GF-D8 (cell line): ENCODE measurements around the gene FAM20B.

Source experiments
- DNase-seq: peaks from one replicate; lab custom pipeline; 2025; lab: John Stamatoyannopoulos, UW

FAM20B gene

DNA sequence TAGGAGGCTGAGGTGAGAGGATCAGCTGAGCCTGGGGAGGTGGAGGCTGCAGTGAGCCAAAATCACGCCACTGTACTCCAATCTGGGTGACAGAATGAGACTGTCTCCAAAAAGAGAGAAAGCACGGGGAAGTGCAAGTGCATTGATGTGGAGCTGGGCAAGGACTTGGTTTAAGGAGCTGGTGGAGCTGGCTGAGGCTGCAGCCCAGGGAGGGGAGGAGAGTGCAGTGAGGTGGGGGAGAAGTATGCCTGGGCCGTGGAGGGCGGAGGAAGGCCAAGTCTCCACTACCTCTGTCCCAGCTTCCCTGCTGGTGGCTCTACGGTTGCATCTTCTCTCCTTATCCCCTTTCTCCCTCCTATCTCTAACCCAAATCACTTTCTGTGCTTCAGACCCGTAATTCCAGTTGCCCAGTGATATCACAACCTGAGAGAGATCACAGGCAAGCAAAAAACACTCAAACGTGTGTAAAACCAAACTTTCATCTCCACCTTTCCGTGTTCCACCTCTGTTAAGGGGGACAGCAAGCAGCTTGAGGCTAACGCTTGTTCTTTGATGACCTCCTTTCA lies 67.3 kb downstream of the FAM20B start:
- no peak for DNase-seq

GRCh38 chr1:179094818-179095217 lies 69.1 kb downstream of the FAM20B start:
- no peak for DNase-seq

- DNase-seq, result no peak
Observed at GRCh38 chr1:179095377-179095776, 69.7 kb downstream of the FAM20B start.

- DNase-seq, result no peak
Observed at GRCh38 chr1:179095924-179096323, 70.2 kb downstream of the FAM20B start.

GRCh38 chr1:179099891-179100290 lies 74.2 kb downstream of the FAM20B start:
- no peak for DNase-seq

- no peak for DNase-seq
Observed at GRCh38 chr1:179101566-179101965, 75.9 kb downstream of the FAM20B start.

DNA sequence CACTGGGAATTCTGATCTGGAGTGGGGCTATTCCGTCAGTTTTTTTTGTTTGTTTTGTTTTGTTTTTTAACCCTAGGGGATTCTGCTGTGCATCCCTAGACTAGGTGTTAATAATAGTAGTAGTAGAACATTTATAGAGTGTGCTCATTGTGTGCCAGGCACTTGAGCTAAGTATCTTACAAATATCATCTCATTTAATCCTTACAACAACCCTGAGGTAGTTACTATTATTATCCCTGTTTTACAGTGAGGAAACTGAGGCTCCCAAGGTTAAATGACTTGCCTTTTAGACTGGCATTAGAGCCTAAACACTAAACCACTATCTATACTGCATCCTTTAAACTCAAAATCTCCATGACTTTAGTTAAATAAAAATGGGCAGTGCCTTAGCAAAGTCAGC lies 78.3 kb downstream of the FAM20B start:
- DNase-seq, result no peak

- DNase-seq, result no peak
Observed at GRCh38 chr1:179104611-179105250, 79.0 kb downstream of the FAM20B start.

DNA sequence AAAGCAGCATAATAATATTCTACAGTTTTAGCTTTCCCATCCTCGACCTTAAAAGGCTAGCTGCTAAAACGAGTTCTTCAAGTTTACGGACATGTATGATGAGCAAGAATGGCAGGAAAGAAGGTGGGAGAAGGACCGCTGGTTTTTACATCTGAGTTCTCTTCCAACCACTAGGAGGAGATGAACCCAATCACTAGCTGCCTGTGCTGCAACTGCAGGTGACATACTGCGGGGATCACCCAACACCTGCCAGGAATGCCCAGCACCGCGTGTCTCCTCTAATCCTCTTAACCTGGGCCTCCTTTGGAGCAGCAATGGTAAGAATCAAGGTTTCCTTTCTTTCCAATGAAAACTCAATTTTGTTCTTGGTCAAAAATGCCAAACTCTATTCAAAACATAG lies 79.7 kb downstream of the FAM20B start:
- DNase-seq, result no peak

DNA sequence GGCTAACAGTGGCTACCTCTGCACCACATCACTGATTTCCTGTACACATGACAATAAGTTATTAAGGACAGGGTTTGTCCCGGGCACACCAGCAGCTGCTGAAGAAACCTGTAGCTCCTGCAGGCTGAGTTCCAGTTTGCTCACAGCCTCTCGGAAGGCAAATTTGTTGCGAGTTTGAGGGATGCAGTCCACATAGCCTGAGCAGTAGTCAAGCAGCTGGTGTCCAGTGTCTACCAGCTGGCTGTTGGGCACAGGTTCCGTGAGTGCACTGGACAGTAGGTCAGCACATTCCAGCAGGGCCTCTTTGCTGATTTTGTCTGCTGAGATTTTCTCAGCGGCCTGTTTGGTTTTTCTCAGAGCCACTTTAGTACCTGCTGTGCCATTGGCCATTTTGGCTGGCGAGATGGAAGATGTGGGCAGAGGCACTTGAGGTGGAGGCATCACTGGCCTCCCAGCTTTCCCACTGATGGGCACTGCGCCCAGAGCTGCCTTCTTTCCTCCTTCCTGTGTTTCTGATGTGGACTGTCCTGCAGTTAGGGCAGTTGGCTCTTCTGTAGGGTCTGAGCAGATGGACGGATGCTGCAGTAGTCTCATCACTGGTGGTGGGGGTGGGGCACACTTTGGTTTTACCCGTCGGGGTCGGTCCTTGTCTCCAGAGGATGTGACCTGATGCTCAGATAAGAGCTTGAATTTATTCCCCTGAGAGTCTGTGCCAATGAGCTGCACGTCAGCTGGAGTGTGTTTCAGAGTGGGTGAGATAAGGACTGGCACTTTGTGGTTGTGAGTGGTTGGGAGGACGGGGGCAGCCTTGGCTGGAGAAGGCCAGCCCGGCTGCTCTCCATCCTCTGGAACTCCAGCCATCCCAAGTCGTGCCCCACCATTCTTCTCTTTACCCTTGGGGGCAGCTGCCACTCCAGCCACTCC lies 82.3 kb downstream of the FAM20B start:
- DNase-seq, result no peak

DNA sequence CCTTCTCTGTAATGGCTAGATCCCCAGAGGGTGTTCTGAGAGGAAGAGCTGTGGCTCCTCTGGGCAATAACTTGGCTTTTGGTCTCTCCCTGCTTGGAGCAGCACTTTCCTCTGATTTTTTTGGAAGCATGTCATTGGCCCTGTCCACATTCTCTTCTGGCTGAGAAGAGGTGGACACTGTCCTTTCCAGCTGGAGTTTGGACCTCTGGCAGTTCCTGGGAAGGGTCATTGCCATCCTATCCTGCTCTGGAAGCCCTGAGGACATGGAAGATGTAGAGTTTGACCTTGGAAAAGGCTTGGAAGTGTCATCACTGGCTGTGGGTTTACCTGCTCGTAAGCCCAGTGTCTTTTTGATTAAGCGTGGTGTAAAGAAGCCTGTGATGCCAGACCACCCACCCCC lies 83.0 kb downstream of the FAM20B start:
- no peak for DNase-seq

DNA sequence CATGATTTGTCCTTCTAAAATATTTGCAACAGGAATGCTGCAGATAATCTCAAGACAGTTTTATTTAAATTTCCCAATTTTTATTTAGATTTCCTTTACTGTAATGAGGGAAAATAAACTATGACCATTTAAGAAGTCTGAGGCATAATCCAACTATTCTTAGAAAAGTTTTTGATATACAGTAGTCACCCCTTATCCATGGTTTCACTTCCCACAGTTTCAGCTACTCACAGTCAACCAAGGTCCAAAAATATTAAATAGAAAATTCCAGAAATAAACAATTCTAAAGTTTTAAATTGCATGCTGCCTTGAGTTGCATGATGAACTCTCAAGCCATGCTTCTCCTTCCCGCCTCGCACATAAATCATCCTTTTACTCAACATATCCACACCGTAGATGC lies 89.5 kb downstream of the FAM20B start:
- no peak for DNase-seq

DNA sequence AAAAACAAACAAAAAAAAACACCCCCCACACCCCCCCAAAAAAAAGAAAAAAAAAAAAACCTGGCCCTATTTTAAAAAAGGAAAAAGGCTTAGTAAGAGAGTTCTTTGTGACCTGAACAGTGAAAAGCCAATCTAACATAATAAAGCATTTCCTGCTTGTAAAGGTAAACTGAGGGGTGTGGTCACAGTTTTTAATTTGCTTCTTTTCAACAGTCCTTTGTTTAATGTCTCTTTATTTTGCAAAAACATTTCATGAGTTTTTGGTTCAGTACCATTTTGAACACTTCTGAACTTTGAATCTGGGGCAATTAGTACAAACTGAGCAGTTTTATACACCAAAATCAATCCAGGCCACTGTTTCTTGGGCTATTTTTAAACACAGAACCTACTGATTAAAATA lies 93.8 kb downstream of the FAM20B start:
- no peak for DNase-seq

- no peak for DNase-seq
Observed at GRCh38 chr1:179120736-179121135, 95.0 kb downstream of the FAM20B start.

DNA sequence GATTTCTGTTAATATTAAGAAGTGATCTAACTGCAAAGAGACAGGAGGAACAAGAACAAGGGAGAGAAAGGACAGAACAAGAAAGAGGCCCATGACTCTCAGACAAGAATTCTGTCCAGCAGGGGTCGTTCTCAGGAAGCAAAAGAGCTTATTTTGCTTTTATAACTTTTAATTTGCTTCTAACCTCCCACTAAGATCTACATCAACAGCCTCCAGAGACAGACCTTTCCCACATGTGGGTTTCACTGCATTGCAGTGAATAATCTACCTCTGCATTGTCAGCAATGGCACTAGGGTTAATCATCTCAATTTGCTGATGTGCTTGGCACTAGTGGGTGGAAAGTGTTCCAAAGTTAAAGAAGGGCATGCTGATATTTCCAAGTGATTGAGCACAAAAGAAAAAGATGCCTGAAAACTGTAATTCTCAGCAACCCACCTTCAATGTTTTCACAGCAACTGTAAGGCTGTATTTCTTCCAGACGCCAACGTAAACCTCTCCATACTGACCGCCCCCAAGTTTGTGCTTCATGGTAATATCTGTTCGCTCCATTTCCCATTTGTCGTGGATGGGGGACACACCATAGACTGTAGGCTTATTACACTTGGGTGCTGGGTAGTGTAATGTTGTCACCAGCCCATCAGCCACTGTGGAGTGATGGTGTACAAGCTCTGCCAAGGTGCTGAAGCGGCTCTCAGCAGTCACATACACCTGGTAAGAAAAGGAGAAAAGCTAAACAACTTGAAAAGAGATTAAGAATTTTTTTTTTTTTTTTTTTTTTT lies 95.7 kb downstream of the FAM20B start:
- DNase-seq, result no peak

DNA sequence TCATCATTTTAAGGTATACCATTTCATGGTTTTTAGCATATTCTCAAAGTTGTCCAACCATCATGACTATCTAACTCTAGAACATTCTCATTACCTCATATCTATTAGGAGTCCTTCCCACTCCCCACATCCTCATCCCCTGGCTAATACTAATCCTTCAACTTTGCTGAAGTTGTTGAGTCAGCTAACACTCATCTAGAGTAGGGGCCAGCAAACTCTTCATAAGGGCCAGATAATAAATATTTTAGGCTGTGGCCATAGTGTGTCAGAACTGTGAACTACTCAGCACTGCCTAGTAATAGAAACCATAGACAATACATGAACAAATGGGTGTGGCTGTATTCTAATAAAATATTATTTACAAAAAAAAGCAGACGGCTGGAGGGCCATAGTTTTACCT lies 99.2 kb downstream of the FAM20B start:
- DNase-seq, result no peak
